ENCODE measurements around the gene RAD51C.

GRCh38 chr17:58730937-58731336, 38.5 kb downstream of the RAD51C start:
- TF ChIP-seq CTCF (optimal IDR thresholded peaks at IDR 0.05 in 1 of 3, IDR thresholded peaks at IDR 0.05 in 1 of 3, conservative IDR thresholded peaks at IDR 0.05 in 1 of 3; ENCODE audit: extremely low read depth in 1 of 3, insufficient read depth in 2 of 3, low read length in 3 of 3) (no peak), EZH2 (IDR thresholded peaks at IDR 0.05; ENCODE audit: low read length) (no peak)
